Right lobe of liver (tissue), 6 donors: Measurements from ENCODE around the gene KLK10. TPM values are rescaled to one million over a fixed set of nuclear protein-coding genes. Genes with fewer than 3 reads are reported as not detected.

ENCODE experiments used
- ATAC-seq, 4 donors: fragments of 200-7000 bp; cut with Tn5 transposase; one replicate each; pipeline ENCODE4 v1.9.1; 2020; ENCODE audit warnings: mild to moderate bottlenecking in 4 of 4, moderate library complexity in 4 of 4
- DNase-seq, 3 donors: peaks; one replicate each; pipeline ENCODE4 v3.0.0-alpha.2; 2020
- H3K27ac ChIP-seq, 3 donors: fragments of 200-600 bp; one replicate each; pipeline ENCODE4 v1.8.0; 2022
- H3K27me3 ChIP-seq, 2 donors: fragments of 200-600 bp; one replicate each; pipeline ENCODE4 v1.8.0; 2022
- H3K36me3 ChIP-seq, 4 donors: fragments of 200-600 bp; sonication (generic) in 1 of 4; one replicate each; pipeline versions ENCODE4 v1.5.1 to v1.8.0; 2017 to 2022; ENCODE audit warnings: control low read depth in 1 of 4
- H3K4me1 ChIP-seq, 4 donors: fragments of 200-600 bp; sonication (generic) in 1 of 4; one replicate each; pipeline versions ENCODE4 v1.5.1 to v1.8.0; 2017 to 2022; ENCODE audit warnings: control low read depth in 1 of 4
- H3K4me3 ChIP-seq, 3 donors: fragments of 200-600 bp; one replicate each; pipeline ENCODE4 v1.8.0; 2022
- H3K9me3 ChIP-seq, 4 donors: fragments of 200-600 bp; sonication (generic) in 1 of 4; one replicate each; pipeline versions ENCODE4 v1.5.1 to v1.8.0; 2017 to 2022; ENCODE audit warnings: control low read depth in 1 of 4
- POLR2A ChIP-seq: fragments of 450-650 bp; IDR thresholded peaks from one replicate; pipeline ENCODE4 v1.6.1; 2017; ENCODE audit warnings: antibody characterized with exemption, mild to moderate bottlenecking
- WGBS: methylation state at CpG from one replicate; pipeline ENCODE4 v1.1.6; 2018; ENCODE audit warnings: low coverage, low lambda C conversion rate; ENCODE audit not compliant: insufficient coverage; ENCODE audit errors: missing lambda C conversion rate; 5-methylcytosine and 5-hydroxymethylcytosine counted together
- intact Hi-C, 2 donors: fragments of 100-400 bp; cut with DNase I; formaldehyde crosslinking; loops; one replicate each; pipeline versions ENCODE4 v1.11.2 to v1.14.1; 2022
- total RNA-seq, 6 experiments: library from RNA; depleted of rRNA in 2 of 6; stranded (reverse); fragments of >200 nt in 2 of 6; fragmentation: NEBNext Ultra II Directional in 3 of 6; extraction: Animal tissue kit (Norgen Biotek cat#: 25700) in 3 of 6; gene quantifications; one replicate each; pipeline versions ENCODE4 v1.1.0 to v1.2.4, GENCODE V29; 2016 to 2023
- TF ChIP-seq, protein P1 (sequence below), 4 donors: fragments of 200-600 bp in 3 of 4; fragments of 450-650 bp in 1 of 4; IDR thresholded peaks; one replicate each; pipeline versions ENCODE4 v1.5.1 to v1.8.0; 2016 to 2022; ENCODE audit warnings: antibody characterized with exemption in 4 of 4, mild to moderate bottlenecking in 2 of 4
- donor health status: DM: no; HTN: yes; CAD: no.
- donor health status: DM: no; HTN: no; CAD: no.
- donor health status: DM: no; HTN: no; CAD: no.
- donor health status: DM: no; HTN: yes; CAD: no.
- donor health status: DM: no; HTN: yes; CAD: no.

The KLK10 gene
- total RNA-seq, 6 experiments from 2014 or later: 0.13 to 0.43 TPM; not detected in 4

DNA sequence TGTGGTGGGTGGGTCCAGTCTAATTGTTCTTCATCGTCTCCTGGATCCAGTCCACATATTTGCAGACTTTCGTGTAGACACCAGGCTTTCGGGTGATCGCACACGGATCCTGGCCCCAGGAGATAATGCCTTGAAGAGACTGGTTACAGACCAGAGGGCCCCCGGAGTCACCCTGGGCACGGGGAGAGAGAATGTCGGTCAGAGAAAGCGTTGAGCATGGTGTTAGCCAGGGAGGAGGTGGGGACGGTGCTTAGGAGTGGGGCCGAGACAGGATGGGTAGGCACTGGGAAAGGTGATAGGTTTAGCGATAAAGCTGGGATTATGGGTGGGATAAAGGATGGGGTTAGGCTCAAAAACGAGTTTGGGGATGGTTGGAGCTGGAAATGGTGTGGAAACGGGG lies 3.0 kb upstream of the KLK10 start:
- Histone ChIP-seq H3K4me1 (no peaks in the 10 kb centered on the region), H3K36me3 (no peaks in the 10 kb centered on the region), H3K27ac (no peak overlapping the region), H3K4me3 (no peak overlapping the region), H3K9me3 (no peaks in the 10 kb centered on the region), H3K27me3 (no peaks in the 10 kb centered on the region)
- intact Hi-C loops: no loop called here
- TF ChIP-seq POLR2A: no peak
- TF ChIP-seq, protein P1, sequence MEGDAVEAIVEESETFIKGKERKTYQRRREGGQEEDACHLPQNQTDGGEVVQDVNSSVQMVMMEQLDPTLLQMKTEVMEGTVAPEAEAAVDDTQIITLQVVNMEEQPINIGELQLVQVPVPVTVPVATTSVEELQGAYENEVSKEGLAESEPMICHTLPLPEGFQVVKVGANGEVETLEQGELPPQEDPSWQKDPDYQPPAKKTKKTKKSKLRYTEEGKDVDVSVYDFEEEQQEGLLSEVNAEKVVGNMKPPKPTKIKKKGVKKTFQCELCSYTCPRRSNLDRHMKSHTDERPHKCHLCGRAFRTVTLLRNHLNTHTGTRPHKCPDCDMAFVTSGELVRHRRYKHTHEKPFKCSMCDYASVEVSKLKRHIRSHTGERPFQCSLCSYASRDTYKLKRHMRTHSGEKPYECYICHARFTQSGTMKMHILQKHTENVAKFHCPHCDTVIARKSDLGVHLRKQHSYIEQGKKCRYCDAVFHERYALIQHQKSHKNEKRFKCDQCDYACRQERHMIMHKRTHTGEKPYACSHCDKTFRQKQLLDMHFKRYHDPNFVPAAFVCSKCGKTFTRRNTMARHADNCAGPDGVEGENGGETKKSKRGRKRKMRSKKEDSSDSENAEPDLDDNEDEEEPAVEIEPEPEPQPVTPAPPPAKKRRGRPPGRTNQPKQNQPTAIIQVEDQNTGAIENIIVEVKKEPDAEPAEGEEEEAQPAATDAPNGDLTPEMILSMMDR (IDR thresholded peaks at IDR 0.05): no peak
- WGBS: 57% methylated on average over 12 of the region's 14 CpGs
- DNase-seq (no peak), ATAC-seq (no peak)

- ATAC-seq: peak; percentile 45 to 58 (median 50)
- intact Hi-C loops: no loop called here
- Histone ChIP-seq H3K4me3 (no peak overlapping the region), H3K27me3 (peaks cover 3 to 6% of the 10 kb centered on the region in 2 donors), H3K27ac (no peak overlapping the region), H3K4me1 (no peaks in the 10 kb centered on the region), H3K9me3 (no peaks in the 10 kb centered on the region), H3K36me3 (no peaks in the 10 kb centered on the region)
- 32% methylated on average over 7 of the region's 7 CpGs for WGBS
- no peak for TF ChIP-seq POLR2A
- TF ChIP-seq, protein P1 (IDR thresholded peaks at IDR 0.05): peak; percentile 49 to 70 (median 66)
- DNase-seq: no peak
These were observed 1.6 kb upstream of the KLK10 start for GRCh38 chr19:51020988-51021651.

DNA sequence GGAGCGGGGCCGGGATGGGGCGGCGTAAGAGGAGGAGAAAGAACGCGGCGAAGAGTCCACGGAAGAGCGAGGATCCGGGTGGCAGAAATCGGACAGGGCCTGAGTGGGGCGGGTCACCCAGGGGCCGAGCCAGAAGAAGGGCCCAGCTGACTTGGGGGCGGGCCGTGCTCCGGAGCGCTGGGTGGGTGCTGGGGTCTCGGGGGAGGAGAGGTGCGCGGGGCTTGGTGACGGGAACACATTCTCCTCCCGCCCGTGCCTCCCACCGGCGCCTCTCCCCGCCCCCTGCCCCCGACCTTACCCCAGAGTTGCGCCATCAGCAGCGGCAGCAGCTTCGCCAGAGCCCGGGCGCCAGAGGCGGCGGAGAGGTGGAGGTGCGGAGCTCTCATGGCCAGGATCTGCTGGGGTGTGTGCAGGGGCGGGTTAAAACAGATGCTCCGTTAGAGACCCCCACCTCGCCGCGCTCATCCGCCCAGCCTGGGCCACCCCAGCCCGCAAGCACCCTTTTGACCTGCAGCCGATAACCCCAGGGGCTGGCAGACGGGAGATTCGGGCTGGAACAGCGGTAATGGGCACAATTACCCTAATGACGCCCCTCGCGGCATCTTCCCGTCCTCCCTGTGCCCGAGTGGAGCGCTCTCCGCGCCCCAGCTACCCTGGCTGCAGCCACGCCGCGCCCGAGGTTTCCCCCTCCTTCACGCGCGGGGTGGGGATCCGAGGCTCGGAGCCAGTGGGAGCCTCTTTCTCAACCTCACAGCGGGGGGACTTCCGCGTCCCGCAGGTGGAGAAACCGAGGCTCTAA lies 565 bp downstream of the KLK10 start:
- H3K9me3 ChIP-seq: no peaks in the 10 kb centered on the region
- TF ChIP-seq, protein P1 (IDR thresholded peaks at IDR 0.05): no peak
- no peak for TF ChIP-seq POLR2A
- no peaks in the 10 kb centered on the region for H3K4me1 ChIP-seq
- H3K27me3 ChIP-seq: peaks cover 3 to 6% of the 10 kb centered on the region in 2 donors
- 7% methylated on average over 21 of the region's 68 CpGs for WGBS
- H3K36me3 ChIP-seq: no peaks in the 10 kb centered on the region
- H3K4me3 ChIP-seq: no peak overlapping the region
- peak in 1 of 3 donors; percentile 32 for DNase-seq
- no peak overlapping the region for H3K27ac ChIP-seq
- intact Hi-C loops: no loop called here
- peak; percentile 9 to 39 (median 31) for ATAC-seq

DNA sequence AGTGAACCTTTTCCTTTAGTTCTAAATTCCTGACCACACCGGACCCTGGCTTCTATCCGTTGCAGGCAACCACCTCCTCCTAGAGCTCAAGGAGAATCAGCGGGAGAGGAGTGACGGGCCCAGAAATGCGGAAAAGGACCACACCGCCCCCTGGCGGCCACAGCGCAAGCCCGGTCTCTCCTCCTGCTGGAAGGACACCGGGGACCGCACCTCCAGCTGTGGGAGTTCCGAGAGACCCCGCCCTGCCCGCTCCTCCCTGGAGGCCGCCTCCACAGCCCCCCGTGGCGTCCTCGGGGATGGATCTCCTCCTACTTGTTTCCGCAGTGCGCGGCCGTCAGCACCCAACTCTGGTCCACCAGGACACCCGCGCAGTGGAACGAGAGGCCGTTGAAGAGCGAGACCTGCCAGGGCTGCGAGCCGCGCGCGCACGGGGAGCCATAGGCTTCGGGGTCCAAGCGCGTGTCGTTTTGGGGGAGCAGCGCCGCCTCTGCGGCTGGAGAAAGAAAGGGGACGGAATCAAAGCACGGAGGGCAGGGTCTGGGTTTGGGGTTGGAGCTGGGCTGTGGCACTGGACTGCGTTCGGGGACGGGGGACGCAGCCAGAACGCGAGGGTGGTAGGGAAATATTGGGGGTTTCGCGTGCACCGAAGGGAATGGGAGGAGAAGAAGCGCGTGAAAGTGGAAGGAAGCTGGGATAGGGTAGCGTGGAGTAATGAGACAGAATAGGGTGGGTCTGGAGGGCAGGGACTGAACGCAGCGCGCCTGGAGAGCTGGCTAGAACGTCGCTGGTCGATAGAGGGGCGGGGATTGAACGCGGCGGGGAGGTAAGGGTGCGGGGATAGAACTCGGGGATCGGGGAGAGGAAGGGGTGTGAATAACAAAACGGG lies 2.5 kb downstream of the KLK10 start:
- intact Hi-C loops: no loop called here
- peaks cover 3 to 6% of the 10 kb centered on the region in 2 donors for H3K27me3 ChIP-seq
- no peak overlapping the region for H3K27ac ChIP-seq
- no peaks in the 10 kb centered on the region for H3K9me3 ChIP-seq
- no peaks in the 10 kb centered on the region for H3K4me1 ChIP-seq
- ATAC-seq (peak; percentile 38 to 54 (median 42)), DNase-seq (peak in 2 of 3 donors; percentile 51 to 57)
- TF ChIP-seq POLR2A: no peak
- TF ChIP-seq, protein P1 (IDR thresholded peaks at IDR 0.05): peak; percentile 28 to 62 (median 46)
- 2% methylated on average over 55 of the region's 68 CpGs for WGBS
- H3K4me3 ChIP-seq: no peak overlapping the region
- H3K36me3 ChIP-seq: no peaks in the 10 kb centered on the region
